Activated CD4-positive, CD25-positive, alpha-beta regulatory T cell treated with anti-CD3 and anti-CD28 coated beads, Interleukin-2, amount 50 U/mL, for 16 hours (primary cell): Measurements from ENCODE around the gene KRT72.

Source experiments
- DNase-seq: peaks from one replicate; pipeline ENCODE4 v3.0.0-alpha.2; 2020; ENCODE audit warnings: low read depth, low spot score

The KRT72 gene

GRCh38 chr12:52578469-52578868, 22.8 kb downstream of the KRT72 start:
- DNase-seq: no peak

- DNase-seq: no peak
These were observed 23.9 kb downstream of the KRT72 start for GRCh38 chr12:52577316-52577715.

GRCh38 chr12:52575948-52576347, 25.3 kb downstream of the KRT72 start:
- DNase-seq: no peak

GRCh38 chr12:52575256-52575655, 26.0 kb downstream of the KRT72 start:
- DNase-seq: no peak

GRCh38 chr12:52573743-52574142, 27.5 kb downstream of the KRT72 start, which contains the start of gene KRT74:
Gene KRT74, minus strand, starts transcription at chr12:52573843. Its CDS starts 66 bp downstream, at chr12:52573777.
- DNase-seq: no peak

GRCh38 chr12:52573306-52573705, 28.0 kb downstream of the KRT72 start:
- no peak for DNase-seq

- DNase-seq: no peak
These were observed 30.8 kb downstream of the KRT72 start for GRCh38 chr12:52570511-52570910.

- no peak for DNase-seq
These were observed 33.2 kb downstream of the KRT72 start for GRCh38 chr12:52568111-52568510.

- DNase-seq: no peak
These were observed 34.4 kb downstream of the KRT72 start for GRCh38 chr12:52566847-52567291.

- no peak for DNase-seq
These were observed 36.7 kb downstream of the KRT72 start for GRCh38 chr12:52564582-52564981.

- DNase-seq: no peak
These were observed 39.3 kb downstream of the KRT72 start for GRCh38 chr12:52561880-52562449.

- no peak for DNase-seq
These were observed 41.3 kb downstream of the KRT72 start for GRCh38 chr12:52559979-52560378.

GRCh38 chr12:52558781-52559445, 42.4 kb downstream of the KRT72 start:
- DNase-seq: no peak

GRCh38 chr12:52557476-52557875, 43.8 kb downstream of the KRT72 start:
- DNase-seq: no peak

- DNase-seq: no peak
These were observed 45.7 kb downstream of the KRT72 start for GRCh38 chr12:52555577-52555976.

- no peak for DNase-seq
These were observed 48.5 kb downstream of the KRT72 start, which contains the start of gene KRT71 for GRCh38 chr12:52552681-52553195. Gene KRT71, minus strand, starts transcription at chr12:52553145. Its CDS starts 68 bp downstream, at chr12:52553077.

- DNase-seq: no peak
These were observed 49.2 kb downstream of the KRT72 start for GRCh38 chr12:52552055-52552454.

GRCh38 chr12:52551216-52551865, 49.9 kb downstream of the KRT72 start:
- no peak for DNase-seq

GRCh38 chr12:52546126-52546525, 55.1 kb downstream of the KRT72 start:
- DNase-seq: no peak

- DNase-seq: no peak
These were observed 57.0 kb downstream of the KRT72 start for GRCh38 chr12:52543985-52544883.

- no peak for DNase-seq
These were observed 58.4 kb downstream of the KRT72 start for GRCh38 chr12:52542785-52543318.
